CD8-positive, alpha-beta memory T cell (primary cell): Measurements from ENCODE around the gene NXF1. TPM values are rescaled to one million over a fixed set of nuclear protein-coding genes. Genes with fewer than 3 reads are reported as not detected.
A peak's percentile ranks its signal among the peaks of the same experiment; 100 is the strongest.
"Not testable (repeated sequence)": the region's sequence is repeated elsewhere in the genome, so short reads cannot be mapped to it uniquely, and the experiment has no call there.

Experiments
- CTCF ChIA-PET: fragments of 350-600 bp; sonication (Branson Sonifier 250); formaldehyde crosslinking; loops from one replicate; lab custom pipeline; 2021; ENCODE audit warnings: antibody characterized with exemption; lab: Charles Lee
- POLR2A ChIA-PET: fragments of 350-600 bp; sonication (Branson Sonifier 250); formaldehyde crosslinking; loops from one replicate; lab custom pipeline; 2021; ENCODE audit warnings: antibody characterized with exemption; lab: Charles Lee
- DNase-seq, 5 donors: peaks; one replicate each; pipeline versions ENCODE4 v3.0.0 to v3.0.0-alpha.2; 2020 to 2022; ENCODE audit warnings: mixed read lengths in 1 of 5
- H3K27ac ChIP-seq: one replicate; pipeline ENCODE4 v1.7.0; 2013; ENCODE audit warnings: low read depth, mild to moderate bottlenecking, low read length, moderate library complexity
- H3K27me3 ChIP-seq: 2 replicates; pipeline ENCODE4 v1.7.0; 2013; ENCODE audit warnings: low read length, mild to moderate bottlenecking; ENCODE audit not compliant: insufficient read depth, poor library complexity, severe bottlenecking
- H3K36me3 ChIP-seq: 2 replicates; pipeline ENCODE4 v1.7.0; 2013; ENCODE audit warnings: mild to moderate bottlenecking, low read length, moderate library complexity; ENCODE audit not compliant: insufficient read depth
- H3K4me1 ChIP-seq: 2 replicates; pipeline ENCODE4 v1.7.0; 2013; ENCODE audit warnings: mild to moderate bottlenecking, low read length, moderate library complexity; ENCODE audit not compliant: insufficient read depth
- H3K4me3 ChIP-seq: 2 replicates; pipeline ENCODE4 v1.7.0; 2013; ENCODE audit warnings: mild to moderate bottlenecking, low read length
- H3K9me3 ChIP-seq: 2 replicates; pipeline ENCODE4 v1.7.0; 2013; ENCODE audit warnings: mild to moderate bottlenecking, low read length
- H3K27ac Mint-ChIP-seq, 8 donors: one replicate each; pipeline ENCODE4 v1.8.0; 2020 to 2021; ENCODE audit warnings: mixed read lengths in 8 of 8, mild to moderate bottlenecking in 6 of 8, inconsistent platforms in 3 of 8, moderate library complexity in 3 of 8
- H3K27me3 Mint-ChIP-seq, 2 donors: one replicate each; pipeline ENCODE4 v1.8.0; 2020 to 2021; ENCODE audit warnings: mixed read lengths in 2 of 2, mild to moderate bottlenecking in 1 of 2, moderate library complexity in 1 of 2
- H3K36me3 Mint-ChIP-seq, 3 donors: one replicate each; pipeline ENCODE4 v1.8.0; 2020 to 2021; ENCODE audit warnings: mixed read lengths in 3 of 3, inconsistent platforms in 1 of 3, mild to moderate bottlenecking in 1 of 3
- H3K4me1 Mint-ChIP-seq, 3 donors: one replicate each; pipeline ENCODE4 v1.8.0; 2020 to 2021; ENCODE audit warnings: mixed read lengths in 3 of 3, inconsistent platforms in 1 of 3, mild to moderate bottlenecking in 1 of 3
- H3K4me3 Mint-ChIP-seq, 7 donors: one replicate each; pipeline ENCODE4 v1.8.0; 2020 to 2021; ENCODE audit warnings: mixed read lengths in 7 of 7, mild to moderate bottlenecking in 6 of 7, moderate library complexity in 4 of 7, inconsistent platforms in 2 of 7
- H3K9me3 Mint-ChIP-seq, 5 donors: one replicate each; pipeline ENCODE4 v1.8.0; 2020 to 2022; ENCODE audit warnings: mixed read lengths in 5 of 5, mild to moderate bottlenecking in 3 of 5, moderate library complexity in 2 of 5, inconsistent platforms in 1 of 5
- polyA plus RNA-seq: library from polyadenylated mRNA; unstranded; fragments of 300-500 nt; fragmentation: Illumina TruSeq; gene quantifications from one replicate; pipeline ENCODE4 v1.2.3, GENCODE V29; 2021
- total RNA-seq, 2 experiments: library from RNA; stranded (reverse); gene quantifications; one replicate each; pipeline ENCODE4 v1.2.3, GENCODE V29; 2021

Gene NXF1
- total and polyA plus RNA-seq, 3 experiments from 2014 or later = 81.2 to 126 (median 112) TPM

GRCh38 chr11:62752177-62752785 is 53.0 kb downstream of the NXF1 start:
- Histone ChIP-seq H3K9me3 (no peaks in the 10 kb centered on the region), H3K27ac (no peak overlapping the region), H3K27me3 (no peaks in the 10 kb centered on the region), H3K36me3 (peaks cover 14% of the 10 kb centered on the region), H3K4me3 (no peak overlapping the region), H3K4me1 (peaks cover 22% of the 10 kb centered on the region)
- Mint-ChIP-seq H3K27me3 (no peaks in the 10 kb centered on the region), H3K27ac (peak overlapping the region in 5 of 8 donors; percentile 23 to 99 (median 66)), H3K4me1 (peaks cover 26 to 45% (median 36%) of the 10 kb centered on the region in 3 donors), H3K9me3 (no peaks in the 10 kb centered on the region), H3K36me3 (peaks cover 0 to 32% (median 3%) of the 10 kb centered on the region in 3 donors), H3K4me3 (peak overlapping the region in 3 of 7 donors; percentile 8 to 100 (median 29))
- POLR2A ChIA-PET = interaction anchor here (0.6 to 3.2 kb wide), 5 partner anchors 19 to 161 kb away, joined by 3 to 31 read pairs (median 18); partner anchors contain the start of genes HNRNPUL2, SLC3A2, TAF6L and TUT1
- CTCF ChIA-PET = interaction anchor here (0.8 to 3.3 kb wide), 5 partner anchors 10 to 34 kb away, joined by 3 to 36 read pairs (median 4); partner anchors contain the start of genes POLR2G and TMEM179B
- no peak for DNase-seq

GRCh38 chr11:62749931-62750330 is 55.3 kb downstream of the NXF1 start:
- Mint-ChIP-seq H3K4me1 (peaks cover 24 to 45% (median 30%) of the 10 kb centered on the region in 3 donors), H3K27ac (peak overlapping the region in 1 of 8 donors; percentile 46), H3K36me3 (peaks cover 0 to 32% (median 3%) of the 10 kb centered on the region in 3 donors)
- not testable (repeated sequence) for H3K27me3 ChIP-seq, DNase-seq, H3K4me3 Mint-ChIP-seq, H3K9me3 ChIP-seq, H3K27me3 Mint-ChIP-seq, H3K9me3 Mint-ChIP-seq, H3K27ac ChIP-seq, H3K4me3 ChIP-seq
- Histone ChIP-seq H3K4me1 (peaks cover 22% of the 10 kb centered on the region), H3K36me3 (peaks cover 14% of the 10 kb centered on the region)
- ChIA-PET CTCF (interaction anchor here (1.2 kb wide), 1 partner anchor 36 kb away, joined by 3 read pairs; no protein-coding TSS in a partner anchor), POLR2A (interaction anchor here (1.1 kb wide), 1 partner anchor 20 kb away, joined by 4 read pairs; no protein-coding TSS in a partner anchor)

DNA sequence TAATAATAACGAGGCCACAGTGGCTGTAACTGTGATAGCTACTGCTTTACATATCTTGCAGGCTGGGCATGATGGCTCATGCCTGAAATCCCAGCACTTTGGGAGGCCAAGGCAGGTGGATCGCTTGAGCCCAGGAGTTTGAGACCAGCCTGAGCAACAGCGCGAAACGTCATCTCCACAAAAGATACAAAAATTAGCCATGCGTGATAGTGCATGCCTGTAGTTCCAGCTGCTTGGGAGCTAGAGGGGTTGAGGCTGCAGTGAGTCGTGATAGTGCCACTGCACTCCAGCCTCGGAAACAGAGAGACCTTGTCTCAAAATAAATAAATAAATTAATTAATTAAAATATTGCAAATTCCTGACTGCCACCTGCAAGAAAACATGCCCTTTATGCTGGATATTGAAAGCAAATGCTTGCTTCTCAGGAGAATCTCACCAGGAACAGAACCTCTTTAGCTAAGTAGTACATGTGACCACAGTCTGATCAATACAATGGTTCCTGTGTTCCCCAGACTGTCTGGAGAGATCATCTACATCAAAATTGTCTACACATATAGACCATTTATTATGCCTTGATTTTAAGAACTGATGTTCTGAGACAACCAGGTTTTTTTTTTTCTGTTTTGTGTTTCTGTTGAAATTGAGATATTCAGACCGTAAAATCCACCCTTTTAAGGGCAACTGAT is 57.6 kb downstream of the NXF1 start:
- no peaks in the 10 kb centered on the region for H3K27me3 ChIP-seq
- H3K4me1 ChIP-seq = peaks cover 7% of the 10 kb centered on the region
- no peak overlapping the region for H3K4me3 ChIP-seq
- peak overlapping the region in 2 of 8 donors; percentile 3 to 15 for H3K27ac Mint-ChIP-seq
- no peaks in the 10 kb centered on the region for H3K9me3 Mint-ChIP-seq
- no peaks in the 10 kb centered on the region for H3K9me3 ChIP-seq
- peaks cover 0 to 21% (median 3%) of the 10 kb centered on the region in 3 donors for H3K36me3 Mint-ChIP-seq
- H3K27me3 Mint-ChIP-seq = no peaks in the 10 kb centered on the region
- H3K27ac ChIP-seq = no peak overlapping the region
- H3K36me3 ChIP-seq = peaks cover 7% of the 10 kb centered on the region
- no peak overlapping the region for H3K4me3 Mint-ChIP-seq
- ChIA-PET POLR2A (interaction anchor here (0.6 to 1.4 kb wide), 2 partner anchors 25 to 58 kb away, joined by 3 read pairs; partner anchors contain the start of gene NXF1), CTCF (interaction anchor here (0.8 to 1.7 kb wide), 2 partner anchors 39 to 40 kb away, joined by 3 to 7 read pairs; partner anchors contain the start of genes BSCL2, GNG3 and TMEM179B)
- peaks cover 9 to 28% (median 13%) of the 10 kb centered on the region in 3 donors for H3K4me1 Mint-ChIP-seq
- no peak for DNase-seq

Other genes starting within 250 kb of the NXF1 start
- 1,000 to 10,000 TPM; 1,800 to 1,846 TPM for gene EEF1G, start 231.5 kb downstream of the NXF1 start, total RNA-seq
- gene EEF1G, start 231.5 kb downstream of the NXF1 start, polyA plus RNA-seq = 1,157 TPM
- gene TUT1, start 213.9 kb downstream of the NXF1 start, total RNA-seq = 10 to 100 TPM; 30.8 to 32.7 TPM
- gene TUT1, start 213.9 kb downstream of the NXF1 start, polyA plus RNA-seq = 13.7 TPM
- gene MTA2, start 203.6 kb downstream of the NXF1 start, total RNA-seq = 100 to 1,000 TPM; 248 to 263 TPM
- 37.4 TPM for gene MTA2, start 203.6 kb downstream of the NXF1 start, polyA plus RNA-seq
- gene EML3, start 192.7 kb downstream of the NXF1 start, total RNA-seq = 100 to 1,000 TPM; 133 to 134 TPM
- gene EML3, start 192.7 kb downstream of the NXF1 start, polyA plus RNA-seq = 22.9 TPM
- gene ROM1, start 192.2 kb downstream of the NXF1 start, total RNA-seq = 1 to 10 TPM; 4.9 to 5.3 TPM
- gene ROM1, start 192.2 kb downstream of the NXF1 start, polyA plus RNA-seq = 1.7 TPM
- 10 to 100 TPM; 67.4 to 68.2 TPM for gene B3GAT3, start 183.5 kb downstream of the NXF1 start, total RNA-seq
- 48.9 TPM for gene B3GAT3, start 183.5 kb downstream of the NXF1 start, polyA plus RNA-seq
- 100 to 1,000 TPM; 213 to 219 TPM for gene GANAB, start 158.8 kb downstream of the NXF1 start, total RNA-seq
- 164 TPM for gene GANAB, start 158.8 kb downstream of the NXF1 start, polyA plus RNA-seq
- 10 to 100 TPM; 41.3 to 45.9 TPM for gene INTS5, start 152.1 kb downstream of the NXF1 start, total RNA-seq
- gene INTS5, start 152.1 kb downstream of the NXF1 start, polyA plus RNA-seq = 45.2 TPM
- gene C11orf98, start 140.2 kb downstream of the NXF1 start, total RNA-seq = 100 to 1,000 TPM; 178 to 182 TPM
- gene C11orf98, start 140.2 kb downstream of the NXF1 start, polyA plus RNA-seq = 118 TPM
- 10 to 100 TPM; 43.1 to 48.3 TPM for gene CSKMT, start 140.1 kb downstream of the NXF1 start, total RNA-seq
- 3.6 TPM for gene CSKMT, start 140.1 kb downstream of the NXF1 start, polyA plus RNA-seq
- 1 to 10 TPM; 7.1 to 7.5 TPM for gene UQCC3, start 133.8 kb downstream of the NXF1 start, total RNA-seq
- gene UQCC3, start 133.8 kb downstream of the NXF1 start, polyA plus RNA-seq = 11.2 TPM
- 10 to 100 TPM; 22.6 to 22.9 TPM for gene LBHD1, start 133.2 kb downstream of the NXF1 start, total RNA-seq
- 7.6 TPM for gene LBHD1, start 133.2 kb downstream of the NXF1 start, polyA plus RNA-seq
- 100 to 1,000 TPM; 142 to 143 TPM for gene UBXN1, start 126.4 kb downstream of the NXF1 start, total RNA-seq
- 164 TPM for gene UBXN1, start 126.4 kb downstream of the NXF1 start, polyA plus RNA-seq
- under 1 TPM; 0.11 to 0.22 TPM for gene LRRN4CL, start 115.9 kb downstream of the NXF1 start, total RNA-seq
- not detected for gene LRRN4CL, start 115.9 kb downstream of the NXF1 start, polyA plus RNA-seq
- gene BSCL2, start 98.0 kb downstream of the NXF1 start, total RNA-seq = 10 to 100 TPM; 32.9 to 33.3 TPM
- gene BSCL2, start 98.0 kb downstream of the NXF1 start, polyA plus RNA-seq = 48.8 TPM
- gene GNG3, start 97.8 kb downstream of the NXF1 start, total RNA-seq = not detected
- 0.36 TPM for gene GNG3, start 97.8 kb downstream of the NXF1 start, polyA plus RNA-seq
- 10 to 100 TPM; 58.7 to 64.3 TPM for gene HNRNPUL2, start 78.0 kb downstream of the NXF1 start, total RNA-seq
- 3.3 TPM for gene HNRNPUL2, start 78.0 kb downstream of the NXF1 start, polyA plus RNA-seq
- gene TTC9C, start 77.0 kb downstream of the NXF1 start, total RNA-seq = 10 to 100 TPM; 36.7 to 37.2 TPM
- 22.2 TPM for gene TTC9C, start 77.0 kb downstream of the NXF1 start, polyA plus RNA-seq
- 10 to 100 TPM in 1 of 2 experiments, 1 to 10 TPM in 1; 9.4 to 11.6 TPM for gene ZBTB3, start 51.3 kb downstream of the NXF1 start, total RNA-seq
- 3.5 TPM for gene ZBTB3, start 51.3 kb downstream of the NXF1 start, polyA plus RNA-seq
- 100 to 1,000 TPM; 151 to 160 TPM for gene POLR2G, start 43.9 kb downstream of the NXF1 start, total RNA-seq
- gene POLR2G, start 43.9 kb downstream of the NXF1 start, polyA plus RNA-seq = 272 TPM
- gene TAF6L, start 34.0 kb downstream of the NXF1 start, total RNA-seq = 10 to 100 TPM; 21.8 to 24.1 TPM
- gene TAF6L, start 34.0 kb downstream of the NXF1 start, polyA plus RNA-seq = 9.6 TPM
- 10 to 100 TPM; 46.4 to 49.2 TPM for gene TMEM179B, start 18.0 kb downstream of the NXF1 start, total RNA-seq
- 135 TPM for gene TMEM179B, start 18.0 kb downstream of the NXF1 start, polyA plus RNA-seq
- gene TMEM223, start 13.4 kb downstream of the NXF1 start, total RNA-seq = 10 to 100 TPM; 13.0 to 14.6 TPM
- gene TMEM223, start 13.4 kb downstream of the NXF1 start, polyA plus RNA-seq = 56.0 TPM
- 10 to 100 TPM; 34.7 to 35.3 TPM for gene STX5, start 26.6 kb upstream of the NXF1 start, total RNA-seq
- 37.2 TPM for gene STX5, start 26.6 kb upstream of the NXF1 start, polyA plus RNA-seq
- under 1 TPM in 1 of 2 experiments, not detected in 1; 0.50 TPM for gene TEX54, start 27.4 kb upstream of the NXF1 start, total RNA-seq
- gene TEX54, start 27.4 kb upstream of the NXF1 start, polyA plus RNA-seq = 0.66 TPM
- gene WDR74, start 34.1 kb upstream of the NXF1 start, total RNA-seq = 100 to 1,000 TPM; 124 to 131 TPM
- gene WDR74, start 34.1 kb upstream of the NXF1 start, polyA plus RNA-seq = 42.4 TPM
- 100 to 1,000 TPM; 426 to 430 TPM for gene SLC3A2, start 75.5 kb upstream of the NXF1 start, total RNA-seq
- gene SLC3A2, start 75.5 kb upstream of the NXF1 start, polyA plus RNA-seq = 180 TPM
- gene CHRM1, start 115.9 kb upstream of the NXF1 start, total RNA-seq = not detected
- gene CHRM1, start 115.9 kb upstream of the NXF1 start, polyA plus RNA-seq = not detected
- not detected for gene SLC22A6, start 179.5 kb upstream of the NXF1 start, total RNA-seq
- not detected for gene SLC22A6, start 179.5 kb upstream of the NXF1 start, polyA plus RNA-seq
- not detected for gene SLC22A8, start 210.4 kb upstream of the NXF1 start, total RNA-seq
- gene SLC22A8, start 210.4 kb upstream of the NXF1 start, polyA plus RNA-seq = not detected